Right lobe of liver (tissue), 6 donors: ENCODE results near the gene VEZF1. TPM values are rescaled to one million over a fixed set of nuclear protein-coding genes. Genes with fewer than 3 reads are reported as not detected.

ENCODE experiments used
- ATAC-seq, 4 donors: fragments of 200-7000 bp; cut with Tn5 transposase; one replicate each; pipeline ENCODE4 v1.9.1; 2020; ENCODE audit warnings: mild to moderate bottlenecking in 4 of 4, moderate library complexity in 4 of 4
- DNase-seq, 3 donors: peaks; one replicate each; pipeline ENCODE4 v3.0.0-alpha.2; 2020
- H3K27ac ChIP-seq, 3 donors: fragments of 200-600 bp; one replicate each; pipeline ENCODE4 v1.8.0; 2022
- H3K27me3 ChIP-seq, 2 donors: fragments of 200-600 bp; one replicate each; pipeline ENCODE4 v1.8.0; 2022
- H3K36me3 ChIP-seq, 4 donors: fragments of 200-600 bp; sonication (generic) in 1 of 4; one replicate each; pipeline versions ENCODE4 v1.5.1 to v1.8.0; 2017 to 2022; ENCODE audit warnings: control low read depth in 1 of 4
- H3K4me1 ChIP-seq, 4 donors: fragments of 200-600 bp; sonication (generic) in 1 of 4; one replicate each; pipeline versions ENCODE4 v1.5.1 to v1.8.0; 2017 to 2022; ENCODE audit warnings: control low read depth in 1 of 4
- H3K4me3 ChIP-seq, 3 donors: fragments of 200-600 bp; one replicate each; pipeline ENCODE4 v1.8.0; 2022
- H3K9me3 ChIP-seq, 4 donors: fragments of 200-600 bp; sonication (generic) in 1 of 4; one replicate each; pipeline versions ENCODE4 v1.5.1 to v1.8.0; 2017 to 2022; ENCODE audit warnings: control low read depth in 1 of 4
- POLR2A ChIP-seq: fragments of 450-650 bp; IDR thresholded peaks from one replicate; pipeline ENCODE4 v1.6.1; 2017; ENCODE audit warnings: antibody characterized with exemption, mild to moderate bottlenecking
- WGBS: methylation state at CpG from one replicate; pipeline ENCODE4 v1.1.6; 2018; ENCODE audit warnings: low coverage, low lambda C conversion rate; ENCODE audit not compliant: insufficient coverage; ENCODE audit errors: missing lambda C conversion rate; 5-methylcytosine and 5-hydroxymethylcytosine counted together
- intact Hi-C, 2 donors: fragments of 100-400 bp; cut with DNase I; formaldehyde crosslinking; loops; one replicate each; pipeline versions ENCODE4 v1.11.2 to v1.14.1; 2022
- total RNA-seq, 6 experiments: library from RNA; depleted of rRNA in 2 of 6; stranded (reverse); fragments of >200 nt in 2 of 6; fragmentation: NEBNext Ultra II Directional in 3 of 6; extraction: Animal tissue kit (Norgen Biotek cat#: 25700) in 3 of 6; gene quantifications; one replicate each; pipeline versions ENCODE4 v1.1.0 to v1.2.4, GENCODE V29; 2016 to 2023
- TF ChIP-seq, protein P1 (sequence below), 4 donors: fragments of 200-600 bp in 3 of 4; fragments of 450-650 bp in 1 of 4; IDR thresholded peaks; one replicate each; pipeline versions ENCODE4 v1.5.1 to v1.8.0; 2016 to 2022; ENCODE audit warnings: antibody characterized with exemption in 4 of 4, mild to moderate bottlenecking in 2 of 4
- donor health status: DM: no; HTN: yes; CAD: no.
- donor health status: DM: no; HTN: no; CAD: no.
- donor health status: DM: no; HTN: no; CAD: no.
- donor health status: DM: no; HTN: yes; CAD: no.
- donor health status: DM: no; HTN: yes; CAD: no.

VEZF1 gene
- total RNA-seq, 6 experiments from 2014 or later, result 13.0 to 19.3 (median 14.6) TPM

GRCh38 chr17:57988301-57989250 is 522 bp upstream of the VEZF1 start:
- intact Hi-C loops, result loop anchor here (5.0 to 10.0 kb wide), 2 partner anchors 94 to 96 kb away; no protein-coding TSS in a partner anchor
- Histone ChIP-seq H3K27me3 (no peaks in the 10 kb centered on the region), H3K9me3 (no peaks in the 10 kb centered on the region), H3K4me3 (peak overlapping the region; percentile 76 to 85 (median 83)), H3K4me1 (peaks cover 0 to 38% (median 9%) of the 10 kb centered on the region in 4 donors), H3K36me3 (no peaks in the 10 kb centered on the region), H3K27ac (peak overlapping the region; percentile 85 to 89 (median 87))
- DNase-seq (peak; percentile 76 to 80 (median 77)), ATAC-seq (peak; percentile 73 to 85 (median 82))
- TF ChIP-seq POLR2A, result no peak
- TF ChIP-seq, protein P1, sequence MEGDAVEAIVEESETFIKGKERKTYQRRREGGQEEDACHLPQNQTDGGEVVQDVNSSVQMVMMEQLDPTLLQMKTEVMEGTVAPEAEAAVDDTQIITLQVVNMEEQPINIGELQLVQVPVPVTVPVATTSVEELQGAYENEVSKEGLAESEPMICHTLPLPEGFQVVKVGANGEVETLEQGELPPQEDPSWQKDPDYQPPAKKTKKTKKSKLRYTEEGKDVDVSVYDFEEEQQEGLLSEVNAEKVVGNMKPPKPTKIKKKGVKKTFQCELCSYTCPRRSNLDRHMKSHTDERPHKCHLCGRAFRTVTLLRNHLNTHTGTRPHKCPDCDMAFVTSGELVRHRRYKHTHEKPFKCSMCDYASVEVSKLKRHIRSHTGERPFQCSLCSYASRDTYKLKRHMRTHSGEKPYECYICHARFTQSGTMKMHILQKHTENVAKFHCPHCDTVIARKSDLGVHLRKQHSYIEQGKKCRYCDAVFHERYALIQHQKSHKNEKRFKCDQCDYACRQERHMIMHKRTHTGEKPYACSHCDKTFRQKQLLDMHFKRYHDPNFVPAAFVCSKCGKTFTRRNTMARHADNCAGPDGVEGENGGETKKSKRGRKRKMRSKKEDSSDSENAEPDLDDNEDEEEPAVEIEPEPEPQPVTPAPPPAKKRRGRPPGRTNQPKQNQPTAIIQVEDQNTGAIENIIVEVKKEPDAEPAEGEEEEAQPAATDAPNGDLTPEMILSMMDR (IDR thresholded peaks at IDR 0.05), result peak in 3 of 4 donors; percentile 7 to 16 (median 11)
- WGBS, result 3% methylated on average over 7 of the region's 54 CpGs

GRCh38 chr17:57986841-57987580 is 1.0 kb downstream of the VEZF1 start:
- Histone ChIP-seq H3K27me3 (no peaks in the 10 kb centered on the region), H3K9me3 (no peaks in the 10 kb centered on the region), H3K4me3 (peak overlapping the region; percentile 76 to 85 (median 83)), H3K4me1 (peaks cover 0 to 37% (median 9%) of the 10 kb centered on the region in 4 donors), H3K27ac (peak overlapping the region; percentile 85 to 89 (median 87)), H3K36me3 (peaks cover 0 to 8% (median 0%) of the 10 kb centered on the region in 4 donors)
- TF ChIP-seq, protein P1 (IDR thresholded peaks at IDR 0.05), result no peak
- TF ChIP-seq POLR2A, result peak; percentile 16
- DNase-seq, result peak; percentile 58 to 66 (median 59)
- under 1% methylated on average over 35 of the region's 38 CpGs for WGBS
- intact Hi-C loops, result loop anchor here (5.0 to 10.0 kb wide), 2 partner anchors 92 to 95 kb away; no protein-coding TSS in a partner anchor
- ATAC-seq, result peak; percentile 59 to 66 (median 60)

GRCh38 chr17:57985675-57985974 is 2.4 kb downstream of the VEZF1 start:
- Histone ChIP-seq H3K4me3 (no peak overlapping the region), H3K36me3 (peaks cover 0 to 17% (median under 1%) of the 10 kb centered on the region in 4 donors), H3K27me3 (no peaks in the 10 kb centered on the region), H3K9me3 (no peaks in the 10 kb centered on the region), H3K4me1 (peaks cover 0 to 37% (median 9%) of the 10 kb centered on the region in 4 donors), H3K27ac (no peak overlapping the region)
- 12% methylated on average over 1 of the region's 1 CpG for WGBS
- DNase-seq (no peak), ATAC-seq (peak in 1 of 4 donors; percentile 4)
- TF ChIP-seq POLR2A, result no peak
- TF ChIP-seq, protein P1 (IDR thresholded peaks at IDR 0.05), result no peak
- intact Hi-C loops, result loop anchor here (5.0 to 10.0 kb wide), 2 partner anchors 91 to 93 kb away; no protein-coding TSS in a partner anchor

- Histone ChIP-seq H3K4me3 (no peak overlapping the region), H3K9me3 (no peaks in the 10 kb centered on the region), H3K4me1 (peaks cover 0 to 37% (median 9%) of the 10 kb centered on the region in 4 donors), H3K36me3 (peaks cover 0 to 22% (median 3%) of the 10 kb centered on the region in 4 donors), H3K27me3 (no peaks in the 10 kb centered on the region), H3K27ac (no peak overlapping the region)
- intact Hi-C loops, result loop anchor here (5.0 to 10.0 kb wide), 2 partner anchors 90 to 93 kb away; no protein-coding TSS in a partner anchor
- DNase-seq (no peak), ATAC-seq (no peak)
- TF ChIP-seq POLR2A, result no peak
- TF ChIP-seq, protein P1 (IDR thresholded peaks at IDR 0.05), result no peak
- WGBS, result 55% methylated on average over 4 of the region's 4 CpGs
These were observed 2.9 kb downstream of the VEZF1 start for GRCh38 chr17:57984936-57985674.
